ENCODE measurements around the gene SPTBN2. TPM values are rescaled to one million over a fixed set of nuclear protein-coding genes. Genes with fewer than 3 reads are reported as not detected.

The SPTBN2 gene
- total RNA-seq, 1 donor from 2014 or later, result 20.0 TPM

DNA sequence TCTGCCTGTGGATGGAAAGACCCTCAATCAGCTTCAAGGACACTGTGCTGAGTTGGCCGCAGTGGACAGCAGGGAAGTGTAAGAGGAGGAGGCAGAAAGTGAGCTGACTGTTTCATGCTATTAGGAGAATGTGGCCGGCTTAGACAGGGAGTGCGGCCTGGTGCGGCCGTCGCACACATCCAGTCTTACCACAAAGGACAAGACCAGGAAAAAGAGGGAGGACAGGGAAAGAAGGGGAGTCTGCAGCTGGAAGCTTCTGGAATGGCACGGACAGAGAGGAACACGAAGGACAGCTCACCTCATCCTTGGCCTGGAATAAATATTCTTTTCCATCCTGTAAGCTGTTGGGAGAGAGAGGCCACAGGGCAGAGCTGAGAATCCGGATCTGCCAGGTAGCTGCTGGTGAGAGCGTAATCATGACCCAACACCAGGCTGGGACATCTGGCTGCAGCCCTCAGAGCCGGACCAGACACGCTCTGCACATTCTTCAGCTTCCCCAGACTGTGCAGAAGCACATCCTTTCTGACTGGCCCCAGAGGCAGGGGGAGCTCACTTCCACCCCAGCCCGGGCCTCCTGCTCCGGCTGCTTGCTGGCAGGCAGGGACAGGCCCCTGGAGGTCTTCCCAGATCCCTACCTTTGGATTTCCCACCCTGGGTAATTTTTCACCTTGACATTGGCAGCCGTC lies 42.8 kb downstream of the SPTBN2 start:
- no peak for DNase-seq (ENCODE audit: low read depth in 2 of 2)

DNA sequence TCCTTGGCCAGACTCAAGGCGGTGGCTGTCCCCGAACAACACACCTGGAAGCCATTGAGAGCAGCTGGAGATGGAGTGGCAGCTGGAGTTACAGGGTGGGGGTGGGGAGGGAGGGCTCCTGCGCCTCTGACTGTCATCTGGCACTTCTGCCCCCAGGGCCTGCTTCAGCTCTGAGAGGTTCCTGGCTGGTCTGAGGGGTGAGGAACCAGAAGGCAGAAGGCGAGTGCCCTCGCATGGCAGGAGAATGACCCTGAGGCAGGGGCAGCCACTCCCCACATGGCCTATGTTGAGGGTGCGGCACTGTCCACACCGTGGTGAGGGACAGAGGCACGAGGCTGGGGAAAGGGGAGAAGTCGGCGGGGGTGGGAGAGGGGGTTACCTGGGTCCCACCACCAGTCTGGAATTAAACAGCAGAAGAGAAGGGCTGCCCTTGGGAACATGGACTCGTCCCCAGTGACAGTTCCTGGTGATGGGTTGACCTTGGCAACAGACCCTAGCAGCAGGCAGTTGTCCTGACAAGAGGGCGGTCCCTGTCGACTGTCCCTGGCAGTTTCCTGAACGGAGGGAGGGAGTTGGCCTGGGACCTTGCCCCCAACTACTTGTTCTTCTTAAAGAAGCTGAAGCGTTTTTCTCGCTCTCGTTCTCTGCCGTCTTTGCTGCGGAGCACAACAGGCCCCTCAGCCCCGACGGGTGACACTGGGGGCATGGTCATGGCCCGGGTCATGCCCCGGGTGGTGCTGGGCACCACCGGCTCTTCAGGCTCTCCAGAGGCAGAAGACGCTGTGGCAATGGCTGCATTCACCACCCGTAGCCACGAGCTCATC lies 43.5 kb downstream of the SPTBN2 start:
- DNase-seq (ENCODE audit: low read depth in 2 of 2), result no peak

DNA sequence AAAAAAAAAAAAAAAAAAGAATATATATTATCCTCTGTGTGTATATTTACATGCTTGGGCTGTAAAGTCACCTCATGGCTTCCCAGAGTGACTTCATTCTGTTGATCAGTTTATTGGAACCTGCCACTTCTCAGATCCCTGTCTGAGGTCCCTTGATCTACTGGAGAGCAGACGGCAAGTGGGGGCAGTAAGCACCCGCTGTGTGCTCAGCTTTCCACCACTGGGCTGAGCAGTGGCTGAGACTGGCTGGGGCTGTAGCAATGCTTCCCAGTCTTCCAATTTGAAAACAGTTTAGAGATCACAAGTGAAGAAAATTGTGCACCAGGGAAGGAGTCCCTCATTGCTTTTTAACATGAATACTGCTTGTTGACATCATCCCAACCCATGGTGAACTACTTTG lies 44.4 kb downstream of the SPTBN2 start:
- no peak for DNase-seq (ENCODE audit: low read depth in 2 of 2)

DNA sequence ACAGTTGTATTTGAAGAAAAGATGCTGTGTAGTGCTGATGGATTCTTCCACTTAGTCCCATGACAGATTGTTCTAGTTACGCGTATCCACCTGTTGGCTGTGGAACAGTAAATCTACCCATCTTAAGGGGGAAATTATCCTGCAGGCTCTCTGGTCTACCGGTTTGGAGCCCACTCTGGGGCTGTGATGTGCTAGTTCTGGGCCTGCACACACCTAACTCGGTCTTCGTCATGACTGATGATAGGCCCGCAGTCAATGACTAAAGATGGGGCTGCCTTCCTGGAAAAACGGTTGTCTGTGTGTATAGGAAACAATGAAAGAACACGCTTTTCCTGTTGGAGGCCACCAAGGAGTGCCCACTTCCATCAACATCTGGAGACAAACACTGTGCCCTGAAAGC lies 45.1 kb downstream of the SPTBN2 start:
- DNase-seq (ENCODE audit: low read depth in 2 of 2), result no peak

DNA sequence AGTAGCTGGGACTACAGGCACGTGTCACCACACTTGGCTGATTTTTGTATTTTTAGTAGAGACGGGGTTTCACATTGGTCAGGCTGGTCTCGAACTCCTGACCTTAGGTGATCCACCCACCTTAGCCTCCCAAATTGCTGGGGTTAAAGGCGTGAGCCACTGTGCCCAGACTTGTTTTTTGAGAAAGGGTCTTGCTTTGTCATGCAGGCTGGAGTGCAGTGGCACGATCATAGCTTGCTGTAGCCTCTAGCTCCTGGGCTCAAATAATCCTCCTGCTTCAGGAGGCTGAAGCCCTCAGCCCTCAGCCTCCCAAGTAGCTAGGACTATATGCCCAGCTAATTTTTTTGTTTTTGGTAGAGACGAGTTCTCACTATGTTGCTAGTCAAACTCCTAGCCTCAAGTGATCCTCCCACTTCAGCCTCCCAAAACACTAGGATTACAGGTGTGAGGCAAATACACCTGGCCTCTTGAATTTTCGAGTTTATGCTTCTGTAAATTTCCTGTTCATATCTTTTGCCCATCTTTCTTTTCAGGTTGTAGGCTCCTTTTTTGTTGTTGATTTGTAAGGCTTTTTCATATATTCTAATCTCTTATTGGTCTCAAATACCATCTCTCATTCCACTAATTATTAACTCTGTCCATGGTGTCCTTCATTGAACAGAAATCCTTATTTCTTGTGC lies 47.9 kb downstream of the SPTBN2 start:
- DNase-seq (ENCODE audit: low read depth in 2 of 2), result no peak

DNA sequence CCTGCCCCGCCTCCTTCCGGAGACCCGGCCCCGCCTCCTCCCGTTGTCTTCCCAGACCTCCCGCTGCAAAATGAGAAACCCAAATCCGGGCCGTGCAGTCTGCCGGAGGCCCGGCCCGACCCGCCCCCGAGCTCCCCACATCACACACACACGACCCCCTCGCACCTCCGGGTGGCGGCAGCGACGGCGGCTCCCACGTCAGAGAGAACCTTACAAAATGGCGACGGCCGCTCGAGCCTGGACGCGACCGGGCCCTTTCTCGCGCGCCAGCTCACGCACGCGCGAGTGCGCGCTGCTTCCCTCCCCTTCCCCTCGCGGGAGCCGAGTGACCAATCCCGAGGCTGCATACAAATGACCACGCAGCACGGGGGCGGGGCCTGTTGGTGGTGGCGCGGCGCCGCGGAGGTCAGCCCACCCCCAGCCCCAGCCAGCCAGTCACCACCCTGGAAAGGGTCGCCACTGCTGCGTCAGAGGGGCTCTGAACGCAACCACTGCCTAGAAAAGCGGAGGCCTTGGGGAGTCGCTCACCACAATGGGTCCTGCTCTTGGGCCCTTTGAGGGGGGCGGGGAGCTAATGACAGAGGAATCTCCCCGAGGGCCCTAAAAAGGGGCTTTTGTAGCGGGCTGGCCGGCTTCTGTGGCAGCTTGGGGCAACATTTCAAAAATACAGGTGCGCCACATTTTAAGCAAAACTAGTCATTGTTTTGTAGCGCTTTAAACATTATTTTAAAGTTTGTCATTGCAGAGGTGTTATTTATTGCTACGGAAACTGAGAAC lies 51.2 kb downstream of the SPTBN2 start, which contains the start of gene RBM4B:
TSS of gene RBM4B (minus strand) at position 289 of the 777 bp plus-strand sequence. CDS start 808 bp downstream, outside the sequence.
- DNase-seq (ENCODE audit: low read depth in 2 of 2), result peak; percentile 96 to 98

DNA sequence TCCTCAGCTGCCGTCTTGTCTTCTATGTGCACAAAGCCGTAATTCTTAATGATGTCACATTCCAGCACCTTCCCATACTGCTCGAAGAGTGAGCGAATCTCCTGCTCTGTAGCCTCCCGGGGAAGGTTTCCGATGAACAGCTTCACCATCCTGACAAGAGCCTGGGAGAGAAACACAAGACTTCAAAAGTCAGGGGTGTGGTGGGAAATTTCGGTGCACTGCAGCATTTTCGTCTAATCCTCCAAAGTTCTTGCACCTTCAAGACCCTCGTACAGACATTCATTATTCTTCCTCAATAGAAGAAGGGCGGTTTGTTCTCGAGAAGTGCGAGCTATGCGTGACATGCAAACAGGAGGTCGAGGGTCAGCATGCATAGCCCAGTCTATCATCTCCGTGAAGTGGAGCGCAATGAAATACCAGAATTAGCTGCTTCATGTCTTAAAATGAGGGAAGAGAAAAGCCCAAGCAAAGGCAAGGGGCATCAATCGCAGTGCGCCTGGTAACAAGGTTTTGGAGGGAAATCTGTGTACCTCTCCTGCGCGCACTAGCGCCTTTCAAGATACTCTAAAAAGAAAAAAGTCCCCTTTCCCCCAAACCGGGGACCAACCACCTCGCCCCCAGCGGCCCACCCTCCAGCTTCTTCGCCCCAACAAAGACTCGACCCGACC lies 52.0 kb downstream of the SPTBN2 start:
- peak in 1 of 2 donors; percentile 22 for DNase-seq (ENCODE audit: low read depth in 2 of 2)

DNA sequence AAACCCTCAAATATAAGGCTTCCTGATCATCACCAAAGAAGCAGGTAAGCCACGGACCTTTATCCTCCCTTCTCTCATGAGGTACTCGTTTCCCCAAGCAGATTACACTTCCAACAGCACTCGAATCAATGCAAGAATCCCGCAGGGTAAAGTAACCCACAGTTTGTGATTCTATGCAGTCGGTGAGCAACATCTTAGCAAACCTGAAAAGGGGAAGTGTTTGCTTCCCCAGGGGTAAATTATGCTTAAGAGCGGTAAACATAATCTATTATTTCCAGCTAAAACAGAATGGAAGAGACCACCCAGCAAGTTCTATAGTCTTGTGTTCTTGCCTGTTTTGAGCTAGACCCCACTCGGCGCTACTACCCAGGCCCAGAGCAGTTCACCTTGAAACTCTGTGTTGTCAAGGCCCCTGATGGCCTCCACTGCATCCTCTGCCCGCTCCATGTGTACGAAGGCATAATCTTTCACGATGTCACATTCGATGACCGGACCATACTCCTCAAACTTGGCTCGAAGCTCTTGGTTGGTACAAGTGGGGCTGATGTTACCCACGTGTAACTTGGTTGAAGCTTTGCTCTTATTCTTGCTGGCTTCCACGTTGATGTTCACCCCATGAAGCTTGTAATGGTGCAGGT lies 52.6 kb downstream of the SPTBN2 start:
- DNase-seq (ENCODE audit: low read depth in 2 of 2), result no peak

DNA sequence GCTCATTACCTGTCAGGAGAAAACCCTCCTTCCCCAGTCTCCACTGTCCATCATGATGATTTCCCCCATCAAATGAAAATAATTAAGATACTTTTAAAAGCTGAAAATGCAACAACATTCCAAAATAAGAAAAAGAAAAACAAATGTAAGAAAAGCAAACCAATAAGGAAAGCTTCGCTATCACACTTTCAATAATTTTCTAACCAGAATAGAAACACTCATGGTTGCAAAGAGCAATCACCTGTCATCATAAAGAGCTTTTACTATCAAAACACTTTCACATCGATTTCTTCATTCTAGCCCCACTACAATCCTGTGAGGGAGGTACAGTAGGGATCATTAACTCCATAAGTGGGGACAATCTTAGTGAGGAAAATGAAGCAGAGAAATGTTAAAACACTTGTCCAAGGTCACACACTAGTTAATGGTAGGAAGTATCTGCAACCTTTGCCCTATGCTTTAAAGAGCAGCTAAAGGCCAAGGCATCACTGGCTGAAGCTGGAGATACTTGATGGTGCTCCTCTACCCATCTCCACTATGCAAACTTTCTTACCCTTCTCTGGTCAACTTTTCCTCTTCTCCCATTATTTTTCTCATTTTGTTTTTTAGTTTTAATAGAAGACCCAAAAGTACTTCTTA lies 53.9 kb downstream of the SPTBN2 start:
- no peak for DNase-seq (ENCODE audit: low read depth in 2 of 2)

DNA sequence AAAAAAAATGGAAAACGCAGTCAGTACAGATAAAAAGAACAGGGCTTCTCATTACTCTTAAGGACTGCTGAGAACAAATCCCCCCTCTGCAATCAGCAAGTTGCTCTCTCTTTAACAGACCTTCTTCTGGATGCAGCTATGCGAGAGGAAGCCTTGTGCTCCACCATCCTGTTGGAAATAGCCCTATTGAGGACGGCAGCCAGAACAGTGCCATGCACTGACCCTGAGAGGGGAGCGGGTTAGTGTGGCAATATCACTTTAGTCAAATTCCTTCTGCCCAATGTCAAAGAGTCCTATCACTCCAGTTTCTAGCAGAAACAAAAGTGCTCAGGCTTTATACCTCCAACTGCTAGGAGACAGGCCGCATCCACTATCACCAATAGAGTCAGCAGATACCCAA lies 58.2 kb downstream of the SPTBN2 start:
- no peak for DNase-seq (ENCODE audit: low read depth in 2 of 2)

DNA sequence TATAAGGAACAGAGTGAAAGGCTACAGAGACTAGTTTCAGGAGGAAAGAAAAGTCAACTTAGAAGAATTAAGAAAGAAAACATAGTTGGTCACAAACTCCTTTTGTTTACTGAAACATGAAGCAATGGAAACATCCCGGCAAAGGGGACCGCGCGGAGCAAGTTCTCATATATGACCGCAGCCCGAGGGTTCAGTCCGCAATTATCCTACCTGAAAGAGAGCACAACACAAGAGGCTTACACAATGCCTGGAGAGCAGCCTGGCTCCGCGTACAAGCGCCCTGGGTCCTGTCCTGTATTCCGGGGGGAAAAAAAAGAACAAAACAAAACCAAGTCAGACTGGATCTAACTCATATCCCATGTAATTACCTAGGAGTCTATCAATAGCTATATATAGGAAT lies 63.6 kb downstream of the SPTBN2 start:
- DNase-seq (ENCODE audit: low read depth in 2 of 2), result no peak

DNA sequence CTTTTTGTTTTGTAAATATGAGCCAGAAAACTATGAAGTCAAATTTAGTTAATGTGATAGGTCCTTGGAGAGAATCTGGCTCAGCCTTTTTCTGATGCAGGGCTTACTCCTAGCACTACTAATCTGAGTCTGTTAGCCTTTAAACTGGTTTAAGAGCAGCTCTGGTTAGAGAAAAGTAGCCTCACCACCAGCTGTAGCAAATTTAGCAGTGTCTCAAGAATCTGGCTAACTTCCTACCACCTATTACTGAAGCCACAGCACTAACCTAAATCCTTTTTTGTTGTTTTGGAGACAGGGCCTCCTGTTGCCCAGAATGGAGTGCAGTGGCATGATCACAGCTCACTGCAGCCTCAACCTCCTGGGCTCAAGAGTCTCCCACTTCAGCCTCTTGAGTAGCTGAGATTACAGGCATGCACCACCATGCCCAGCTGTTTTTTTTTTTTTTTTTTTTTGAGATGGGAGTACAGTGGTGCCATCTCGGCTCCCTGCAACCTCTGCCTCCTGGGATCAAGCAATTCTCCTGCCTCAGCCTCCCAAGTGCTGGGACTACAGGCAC lies 65.2 kb downstream of the SPTBN2 start:
- DNase-seq (ENCODE audit: low read depth in 2 of 2), result no peak

DNA sequence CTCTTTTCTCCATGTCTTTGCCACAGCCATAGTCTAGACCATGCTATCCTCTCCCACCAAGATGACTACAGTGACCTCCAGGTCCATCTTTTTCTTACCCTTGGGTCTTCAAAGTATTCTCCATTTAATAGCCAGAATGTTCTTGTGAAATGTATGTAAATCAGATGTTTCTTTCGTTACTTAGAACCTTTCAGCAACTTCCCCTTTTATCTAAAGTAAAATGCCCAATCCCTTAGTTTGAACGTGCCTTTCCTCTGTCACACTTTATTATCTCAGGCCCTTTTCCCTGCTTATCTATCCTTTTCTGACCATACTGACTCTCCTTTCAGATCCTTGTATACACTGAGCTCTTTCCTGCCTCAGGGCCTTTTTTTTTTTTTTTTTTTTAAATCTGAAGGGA lies 69.3 kb downstream of the SPTBN2 start:
- no peak for DNase-seq (ENCODE audit: low read depth in 2 of 2)

DNA sequence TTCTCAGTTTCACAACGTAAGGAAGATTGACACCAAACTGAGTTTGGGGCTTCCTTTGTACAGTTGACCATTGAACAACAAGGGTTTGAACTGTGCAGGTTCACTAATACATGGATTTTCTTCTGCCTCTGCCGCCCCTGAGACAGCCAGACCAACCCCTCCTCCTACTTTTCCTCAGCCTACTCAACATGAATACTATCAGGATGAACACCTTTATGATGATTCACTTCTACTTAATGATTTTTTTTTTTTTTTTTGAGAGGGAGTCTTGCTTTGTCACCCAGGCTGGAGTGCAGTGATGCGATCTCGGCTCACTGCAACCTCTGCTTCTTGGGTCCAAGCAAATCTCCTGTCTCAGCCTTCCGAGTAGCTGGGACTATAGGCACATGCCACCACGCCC lies 75.9 kb downstream of the SPTBN2 start:
- DNase-seq (ENCODE audit: low read depth in 2 of 2), result no peak

DNA sequence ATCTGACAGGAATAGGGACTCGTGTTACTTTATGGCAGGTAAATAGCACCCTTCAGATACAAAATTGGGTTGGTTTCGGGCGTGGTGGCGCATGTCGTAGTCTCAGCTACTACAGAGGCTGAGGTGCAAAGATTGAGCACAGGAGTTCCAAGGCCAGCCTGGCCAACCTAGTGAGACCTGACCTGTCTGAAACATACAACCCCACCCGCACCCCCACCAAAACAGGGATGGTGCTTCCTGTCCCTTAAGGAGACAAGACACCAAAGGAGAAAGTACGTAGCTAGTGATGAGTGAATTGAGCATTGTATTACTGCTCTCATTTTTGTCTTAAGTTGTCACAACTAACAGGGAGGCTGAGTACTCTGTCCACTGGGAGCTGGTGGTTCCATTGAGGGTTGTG lies 76.4 kb downstream of the SPTBN2 start:
- no peak for DNase-seq (ENCODE audit: low read depth in 2 of 2)

DNA sequence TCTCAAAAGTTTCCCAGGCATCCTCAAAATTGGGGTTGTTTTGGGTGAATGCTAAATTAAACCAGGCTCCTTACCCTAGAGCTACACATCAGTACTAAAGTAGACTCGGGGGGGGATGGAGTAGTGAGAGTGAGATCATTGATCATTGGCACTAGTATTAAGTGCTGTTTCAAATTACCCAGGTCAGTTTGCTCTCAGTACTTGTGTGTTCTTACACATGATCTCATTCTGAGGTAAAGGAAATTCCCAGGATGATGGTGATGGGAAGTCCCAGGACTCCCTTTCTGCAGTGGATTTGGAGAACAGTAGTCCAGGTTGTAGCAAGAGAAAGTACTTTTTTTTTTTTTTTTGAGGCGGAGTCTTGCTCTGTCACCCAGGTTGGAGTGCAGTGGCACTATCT lies 78.0 kb downstream of the SPTBN2 start:
- peak in 1 of 2 donors; percentile 25 for DNase-seq (ENCODE audit: low read depth in 2 of 2)

DNA sequence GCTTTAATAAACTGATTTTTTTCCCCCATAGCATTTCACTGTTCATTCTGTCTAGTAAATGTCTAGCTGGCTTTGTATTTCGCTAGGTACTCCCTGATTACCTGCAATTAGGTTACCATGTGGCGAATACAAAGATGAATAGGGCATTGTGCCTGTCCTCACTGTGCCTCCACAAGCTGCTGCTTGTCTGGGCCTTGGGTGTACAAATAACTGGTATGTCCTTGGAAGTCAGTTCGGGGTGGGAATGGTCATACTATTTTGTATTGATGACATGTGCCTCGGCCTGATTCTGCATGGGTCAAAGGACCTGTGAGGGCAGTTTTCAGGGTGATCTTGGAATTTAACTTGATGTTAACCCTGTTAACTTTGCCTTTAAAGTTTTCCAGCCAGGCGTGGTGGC lies 79.1 kb downstream of the SPTBN2 start:
- no peak for DNase-seq (ENCODE audit: low read depth in 2 of 2)

DNA sequence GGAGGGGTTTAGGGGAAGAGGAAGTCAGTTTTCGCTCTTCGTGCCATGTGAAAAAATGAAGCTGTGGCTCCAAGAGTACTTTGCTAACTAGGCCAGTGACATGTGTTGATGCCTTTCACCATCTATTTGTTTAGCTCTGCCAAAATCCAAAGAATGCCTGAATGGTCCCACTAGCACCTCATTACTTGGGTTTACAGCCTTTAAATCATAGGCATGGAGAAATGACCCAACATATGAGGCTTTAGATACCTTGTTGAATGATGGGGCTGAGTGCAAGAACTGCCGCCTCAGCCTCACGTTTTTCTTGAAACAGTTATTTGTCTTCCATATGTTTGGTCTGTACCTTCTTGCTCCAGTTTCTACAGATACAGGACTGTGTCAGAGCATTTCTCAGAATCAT lies 82.2 kb downstream of the SPTBN2 start:
- DNase-seq (ENCODE audit: low read depth in 2 of 2), result no peak

DNA sequence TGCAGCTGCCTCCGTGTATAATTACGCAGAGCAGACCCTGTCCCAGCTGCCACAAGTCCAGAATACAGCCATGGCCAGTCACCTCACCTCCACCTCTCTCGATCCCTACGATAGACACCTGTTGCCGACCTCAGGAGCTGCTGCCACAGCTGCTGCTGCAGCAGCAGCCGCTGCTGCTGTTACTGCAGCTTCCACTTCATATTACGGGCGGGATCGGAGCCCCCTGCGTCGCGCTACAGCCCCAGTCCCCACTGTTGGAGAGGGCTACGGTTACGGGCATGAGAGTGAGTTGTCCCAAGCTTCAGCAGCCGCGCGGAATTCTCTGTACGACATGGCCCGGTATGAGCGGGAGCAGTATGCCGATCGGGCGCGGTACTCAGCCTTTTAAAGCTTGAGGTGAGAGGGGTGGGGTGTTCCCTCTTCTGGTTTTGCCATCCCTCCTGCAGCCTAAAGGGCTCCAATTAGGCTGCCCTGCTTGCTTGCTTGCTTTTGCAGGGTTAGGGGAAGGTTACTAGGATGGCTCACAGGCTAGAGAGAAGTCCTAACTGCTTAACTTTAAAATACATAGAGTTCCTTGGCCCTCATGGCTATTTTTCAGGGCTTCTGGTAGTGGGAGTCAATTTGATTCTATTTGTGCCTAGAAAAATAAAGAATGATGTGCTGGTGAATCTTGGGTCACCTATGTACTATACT lies 85.1 kb downstream of the SPTBN2 start:
- no peak for DNase-seq (ENCODE audit: low read depth in 2 of 2)
